Astrocyte of the hippocampus (primary cell): ENCODE results near the gene DEFB132.

Experiments used
- DNase-seq: peaks from one replicate; pipeline ENCODE4 v3.0.0; 2011; ENCODE audit warnings: low read depth, low spot score

The DEFB132 gene

DNA sequence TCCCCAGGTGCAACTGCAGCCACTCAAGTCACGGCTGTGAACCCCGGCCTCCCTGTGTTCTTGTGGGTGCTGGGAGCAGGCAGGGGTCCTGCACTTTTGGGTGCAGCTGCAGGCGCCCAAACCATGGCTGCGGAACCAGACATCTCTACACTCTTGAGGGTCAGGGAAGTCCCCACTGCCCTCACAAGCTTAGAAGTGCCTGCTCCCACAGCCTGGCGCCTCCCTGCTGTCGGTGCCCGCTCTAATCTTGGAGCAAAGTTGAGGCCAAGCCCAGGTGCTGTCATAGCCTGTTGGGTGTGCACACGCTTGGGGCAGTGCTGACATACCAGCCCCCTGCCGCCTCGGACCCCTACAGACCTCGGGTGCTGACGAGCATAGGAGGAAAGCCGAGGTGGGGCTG lies 6.2 kb downstream of the DEFB132 start:
- no peak for DNase-seq

DNA sequence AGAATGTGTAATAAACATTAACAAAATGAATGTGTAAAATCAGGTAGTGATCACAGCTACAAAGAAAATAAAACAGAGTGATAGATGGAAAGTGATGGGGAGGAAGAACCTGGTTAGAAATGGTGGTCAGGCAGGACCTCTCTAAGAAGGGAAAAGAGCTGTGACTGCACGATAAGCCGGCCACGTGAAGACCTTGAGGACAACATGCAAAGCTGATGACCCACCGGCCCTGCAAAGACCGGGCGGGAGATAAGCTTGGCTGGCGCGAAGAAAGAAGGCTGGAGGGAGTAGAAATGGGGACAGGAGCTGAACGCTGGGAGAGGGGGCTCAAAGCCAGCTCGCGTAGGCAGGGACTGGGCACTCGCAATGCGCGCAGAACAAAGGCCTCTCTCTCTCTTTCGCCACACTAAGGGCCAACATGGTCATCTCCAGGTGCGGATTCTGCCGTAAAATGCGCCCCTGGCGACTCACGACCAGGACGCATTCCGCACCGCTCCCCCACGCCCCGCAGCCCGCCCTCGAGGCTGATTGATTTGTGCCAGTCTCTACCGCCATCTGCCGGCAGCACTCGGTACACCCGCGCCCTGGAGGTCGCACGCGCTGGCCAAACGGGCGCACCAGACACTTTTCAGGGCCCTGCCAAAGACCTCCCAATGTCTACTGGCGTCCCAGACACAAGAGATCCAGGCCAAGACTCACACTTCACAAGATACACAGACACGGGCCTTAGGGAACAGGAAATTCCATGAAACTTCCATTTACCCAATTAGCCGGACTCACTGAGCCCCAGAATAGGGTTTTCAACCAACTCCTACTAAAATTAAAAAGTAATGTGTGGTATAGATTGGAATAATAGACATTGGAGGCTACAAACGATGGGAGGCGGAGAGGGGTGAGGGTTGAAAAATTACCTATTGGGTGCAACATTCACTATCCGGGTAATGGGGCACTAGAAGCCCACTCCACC lies 9.4 kb downstream of the DEFB132 start:
- peak; percentile 88 for DNase-seq

DNA sequence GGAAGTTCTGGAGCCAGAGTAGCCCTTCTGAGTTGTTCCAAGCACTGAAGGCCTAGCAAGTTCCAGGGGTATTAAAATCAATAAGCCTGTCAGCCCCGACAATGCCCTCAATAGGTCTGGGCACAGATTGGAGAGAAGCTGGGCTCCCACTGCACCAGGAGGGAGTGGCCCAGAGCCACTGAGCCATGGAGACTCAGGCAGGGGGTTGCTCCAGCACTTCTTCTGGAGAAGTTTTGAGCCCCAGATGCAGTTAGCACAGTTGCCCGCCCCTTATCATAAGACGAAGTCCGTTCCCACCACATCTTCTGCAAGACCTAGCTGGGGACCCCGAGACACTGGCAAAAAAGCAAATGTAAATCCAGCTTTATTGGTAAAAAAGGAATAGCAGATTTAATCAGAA lies 13.0 kb downstream of the DEFB132 start:
- no peak for DNase-seq

DNA sequence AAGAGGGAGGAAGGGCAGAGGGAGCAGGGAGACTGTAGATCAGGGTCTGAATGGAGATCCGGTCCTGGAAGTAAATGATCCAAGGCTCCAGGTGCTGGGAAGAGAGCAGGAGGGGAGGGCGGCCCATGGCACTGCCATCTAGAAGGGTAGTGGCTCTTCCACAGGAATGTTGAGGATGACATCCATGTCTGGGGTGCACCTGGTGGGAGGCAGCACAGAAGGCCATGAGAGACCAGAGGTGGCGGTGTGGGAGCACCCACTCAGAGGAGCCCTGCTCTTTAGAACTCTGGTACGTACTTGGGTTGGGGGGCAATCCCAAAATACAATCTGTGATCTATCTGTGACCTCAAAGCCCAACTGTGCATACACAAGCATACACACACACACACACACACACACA lies 13.5 kb downstream of the DEFB132 start:
- DNase-seq = no peak

DNA sequence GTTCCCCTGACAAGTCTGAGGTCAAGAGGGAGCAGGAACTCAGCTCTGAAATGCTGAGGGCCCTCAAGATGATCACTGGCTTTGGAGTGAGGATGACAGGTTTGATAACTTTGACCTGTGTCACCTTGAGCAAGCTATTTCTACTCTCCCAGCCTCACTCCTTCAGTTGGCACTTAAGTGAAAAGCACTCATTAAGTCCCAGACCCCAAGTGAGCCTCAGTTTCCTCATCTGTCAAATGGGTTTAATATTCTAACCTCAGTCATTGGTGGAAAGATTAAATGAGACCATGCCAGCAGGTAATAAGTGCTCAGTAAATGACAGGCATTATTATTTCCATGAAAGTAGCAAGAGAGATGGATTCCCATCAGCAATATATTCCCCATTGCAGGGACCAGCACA lies 14.0 kb downstream of the DEFB132 start:
- no peak for DNase-seq

DNA sequence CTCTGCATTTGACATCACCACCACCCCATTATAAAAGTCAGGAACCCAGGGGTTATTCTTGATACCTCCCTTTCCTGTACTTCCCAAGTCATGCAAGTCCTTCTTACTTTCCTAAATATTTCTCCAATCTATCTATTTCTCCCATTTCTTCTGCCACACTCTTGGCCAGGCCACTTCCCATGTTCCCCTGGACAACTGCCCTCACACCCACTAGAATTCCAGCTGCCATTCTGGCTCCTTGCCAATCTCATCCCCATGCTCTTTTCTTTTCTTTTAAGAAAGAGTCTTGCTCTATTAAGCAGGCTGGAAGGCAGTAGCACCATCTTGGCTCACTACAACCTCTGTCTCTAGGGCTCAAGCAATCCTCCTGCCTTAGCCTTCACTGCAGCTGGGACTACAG lies 15.2 kb downstream of the DEFB132 start:
- no peak for DNase-seq

DNA sequence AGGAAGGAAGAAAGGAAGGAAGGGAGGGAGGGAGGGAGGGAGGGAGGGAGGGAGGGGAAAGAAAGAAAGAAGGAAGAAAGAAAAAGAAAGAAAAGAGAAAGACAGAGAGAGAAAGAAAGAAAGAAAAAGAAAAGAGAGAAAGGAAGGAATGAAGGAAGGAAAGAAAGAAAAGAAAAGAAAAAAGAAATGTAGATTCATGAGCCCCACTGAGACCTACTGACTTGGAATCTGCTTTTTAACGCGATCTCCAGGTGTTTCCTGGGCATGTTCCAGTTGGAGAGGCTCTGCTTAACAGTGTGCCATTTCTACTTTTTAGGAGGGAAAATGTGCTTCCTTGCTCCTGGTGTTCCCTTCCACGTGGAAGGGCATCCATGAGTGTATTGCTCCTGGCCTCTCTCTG lies 16.4 kb downstream of the DEFB132 start:
- no peak for DNase-seq

DNA sequence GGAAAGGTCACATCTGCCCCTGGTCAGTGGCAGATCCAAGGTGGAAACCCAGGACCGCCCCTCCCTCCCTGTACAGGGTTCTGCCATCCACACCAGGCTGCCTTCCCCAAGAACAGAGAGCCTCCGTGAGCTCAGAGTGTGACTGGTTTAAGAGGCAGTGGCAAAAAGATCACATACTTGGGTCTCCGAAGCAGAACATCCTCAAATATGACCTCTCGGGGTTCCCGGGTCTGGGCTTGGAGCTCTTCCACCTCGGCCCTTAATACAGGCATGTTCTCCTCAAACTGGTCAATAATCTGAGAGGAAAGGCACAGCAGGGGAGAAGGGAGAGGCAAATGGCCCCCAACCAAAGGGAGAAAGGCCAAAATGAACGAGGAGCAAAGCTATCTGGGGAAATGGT lies 18.3 kb downstream of the DEFB132 start:
- no peak for DNase-seq

DNA sequence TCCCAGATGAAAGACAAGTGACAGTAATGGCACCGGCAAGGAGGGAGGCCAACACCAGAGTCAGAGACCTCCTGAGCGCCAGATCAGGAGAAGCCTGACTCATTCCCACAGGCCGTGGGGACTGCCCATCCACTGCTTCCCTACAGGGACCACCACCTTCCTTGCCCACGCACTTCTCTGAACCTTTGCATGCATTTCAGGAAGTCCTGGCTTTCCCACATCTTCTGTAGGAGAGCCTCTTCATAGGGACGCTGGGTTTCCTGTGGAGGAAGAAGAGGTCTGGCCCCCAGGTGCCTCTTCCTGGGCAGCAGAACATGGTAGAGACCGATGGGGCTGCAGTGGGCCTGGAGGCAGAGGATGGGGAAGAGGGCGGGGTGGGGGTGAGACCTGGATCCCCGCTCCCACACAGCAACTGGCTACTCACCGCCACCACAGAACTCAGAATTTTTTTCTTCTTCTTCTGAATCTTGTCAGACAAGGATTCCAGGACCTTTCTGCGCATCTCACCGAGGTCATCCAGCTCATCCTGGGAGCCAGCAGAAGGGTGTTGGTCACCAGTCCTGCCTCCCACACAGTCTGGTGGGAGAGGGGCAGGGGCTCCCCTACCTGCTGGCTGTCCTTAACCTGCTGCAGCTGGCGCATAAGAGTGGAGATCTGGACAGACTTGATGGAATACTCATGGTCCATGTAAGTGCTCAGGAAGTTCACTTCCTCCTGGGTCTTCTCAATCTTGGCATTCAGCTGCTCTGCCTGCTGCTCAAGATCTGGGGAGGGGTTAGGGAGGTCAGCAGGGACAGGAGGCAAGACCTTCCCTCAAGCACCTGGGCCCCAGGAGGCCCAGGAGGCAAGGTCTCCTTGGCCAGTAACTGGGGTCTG lies 19.3 kb downstream of the DEFB132 start:
- no peak for DNase-seq

DNA sequence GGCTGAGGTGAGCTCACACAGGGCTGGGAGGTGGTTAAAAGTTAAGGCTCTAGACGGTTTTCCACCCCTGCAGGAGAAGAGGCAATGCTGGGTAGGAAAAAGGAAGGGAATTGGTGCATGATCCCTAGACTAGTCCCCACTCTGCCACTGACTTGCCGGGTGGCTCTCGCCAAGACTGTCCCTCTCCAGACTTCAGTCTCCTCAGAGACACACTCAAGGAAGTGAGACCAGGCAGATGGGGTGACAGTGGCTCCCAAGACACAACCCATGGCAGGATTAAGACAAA lies 19.9 kb downstream of the DEFB132 start:
- DNase-seq = no peak

DNA sequence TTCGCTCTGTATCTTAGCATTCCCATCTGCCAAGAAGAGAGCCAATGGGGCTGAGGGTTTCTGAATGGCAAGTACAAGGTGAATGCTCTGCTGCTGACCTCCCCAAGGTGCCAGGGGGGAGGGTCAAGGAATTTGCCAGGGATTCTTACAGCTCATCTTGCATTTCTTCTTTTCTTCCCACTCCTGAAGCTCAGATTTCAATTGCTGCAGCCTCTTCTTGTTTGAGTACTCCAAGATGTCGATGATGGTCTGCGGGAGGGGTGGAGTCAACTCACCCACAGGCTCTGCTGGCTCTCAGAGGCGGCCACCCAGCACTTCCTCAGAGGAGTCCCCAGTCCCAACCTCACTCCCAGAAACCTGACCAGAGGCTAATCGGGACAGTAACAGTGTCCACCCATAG lies 20.7 kb downstream of the DEFB132 start:
- no peak for DNase-seq

DNA sequence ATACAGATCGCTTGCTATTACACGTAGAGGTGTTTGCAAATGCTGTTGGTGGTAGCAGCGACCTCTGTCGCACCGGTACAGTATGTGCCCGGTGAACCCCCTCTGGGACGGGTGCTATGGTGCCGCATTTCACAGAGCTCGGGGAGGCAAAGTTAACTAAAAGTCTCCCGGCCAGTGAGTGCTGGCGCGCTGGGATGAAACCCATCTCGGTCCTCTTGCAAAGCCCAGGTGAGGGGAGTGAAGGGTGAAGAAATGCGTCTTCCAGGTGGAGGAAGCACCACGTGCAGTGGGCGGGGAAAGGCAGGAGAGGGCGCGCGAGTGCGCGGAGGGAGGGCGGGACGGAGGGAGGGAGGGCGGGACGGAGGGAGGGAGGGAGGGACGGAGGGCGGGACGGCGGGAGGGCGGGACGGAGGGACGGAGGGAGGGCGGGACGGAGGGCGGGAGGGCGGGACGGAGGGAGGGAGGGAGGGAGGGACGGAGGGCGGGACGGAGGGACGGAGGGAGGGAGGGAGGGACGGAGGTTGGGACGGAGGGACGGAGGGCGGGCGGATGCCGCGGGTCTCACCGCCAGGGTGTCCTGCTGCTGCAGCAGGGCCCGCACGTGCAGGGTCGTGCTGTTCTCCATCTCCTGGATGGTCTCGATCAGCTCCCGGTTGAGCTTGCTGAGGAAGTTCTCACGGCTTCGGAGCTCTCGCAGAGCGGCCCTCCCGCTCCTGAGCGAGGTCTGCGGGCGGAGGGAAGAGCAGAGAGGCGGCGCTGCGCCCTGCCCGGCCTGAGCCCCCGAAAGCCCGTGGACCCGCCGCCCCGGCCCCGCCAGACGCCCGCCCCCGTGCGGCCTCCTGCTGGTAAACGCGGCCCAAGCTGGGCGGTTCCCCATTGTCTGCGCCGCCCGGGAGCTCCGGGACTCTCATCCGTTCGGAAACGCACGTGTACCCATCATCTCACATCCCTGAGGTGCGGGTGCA lies 21.4 kb downstream of the DEFB132 start:
- DNase-seq = no peak

DNA sequence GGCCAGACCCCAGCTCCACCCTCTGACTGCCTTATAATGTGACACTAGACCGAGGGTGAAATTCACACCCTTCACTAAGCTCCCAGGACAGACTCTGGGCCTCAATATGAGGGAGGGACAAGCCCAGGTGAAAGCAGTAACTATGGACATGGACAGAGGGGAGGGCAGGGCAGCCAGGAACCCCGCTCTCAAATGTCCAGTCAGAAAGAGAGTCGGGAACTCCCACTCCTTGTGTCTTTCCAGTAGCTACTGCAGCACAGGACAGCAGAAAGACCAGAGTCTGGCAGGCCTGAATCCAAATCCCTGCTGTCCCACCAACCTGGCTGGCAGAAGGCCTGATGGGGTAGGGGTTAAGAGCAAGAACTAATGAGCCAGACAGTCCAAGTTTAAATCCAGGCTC lies 26.6 kb downstream of the DEFB132 start:
- no peak for DNase-seq

DNA sequence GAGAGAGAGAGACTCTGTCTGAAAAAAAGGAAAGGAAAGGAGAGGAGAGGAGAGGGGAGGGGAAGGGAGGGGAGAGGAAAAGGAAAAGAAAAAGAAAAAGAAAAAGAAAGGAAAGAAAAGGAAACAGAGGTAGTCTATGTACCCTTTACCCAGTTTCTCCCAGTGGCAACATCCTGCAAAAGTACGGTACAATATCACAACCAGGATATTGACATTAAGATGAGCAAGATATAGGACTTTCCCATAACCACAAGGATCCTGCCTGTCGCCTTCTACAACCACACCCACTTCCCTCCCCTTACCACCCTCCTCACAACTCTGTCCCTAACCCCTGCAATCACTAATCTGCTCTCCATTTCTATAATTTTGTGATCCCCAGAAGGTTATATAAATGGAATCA lies 29.0 kb downstream of the DEFB132 start:
- DNase-seq = no peak

DNA sequence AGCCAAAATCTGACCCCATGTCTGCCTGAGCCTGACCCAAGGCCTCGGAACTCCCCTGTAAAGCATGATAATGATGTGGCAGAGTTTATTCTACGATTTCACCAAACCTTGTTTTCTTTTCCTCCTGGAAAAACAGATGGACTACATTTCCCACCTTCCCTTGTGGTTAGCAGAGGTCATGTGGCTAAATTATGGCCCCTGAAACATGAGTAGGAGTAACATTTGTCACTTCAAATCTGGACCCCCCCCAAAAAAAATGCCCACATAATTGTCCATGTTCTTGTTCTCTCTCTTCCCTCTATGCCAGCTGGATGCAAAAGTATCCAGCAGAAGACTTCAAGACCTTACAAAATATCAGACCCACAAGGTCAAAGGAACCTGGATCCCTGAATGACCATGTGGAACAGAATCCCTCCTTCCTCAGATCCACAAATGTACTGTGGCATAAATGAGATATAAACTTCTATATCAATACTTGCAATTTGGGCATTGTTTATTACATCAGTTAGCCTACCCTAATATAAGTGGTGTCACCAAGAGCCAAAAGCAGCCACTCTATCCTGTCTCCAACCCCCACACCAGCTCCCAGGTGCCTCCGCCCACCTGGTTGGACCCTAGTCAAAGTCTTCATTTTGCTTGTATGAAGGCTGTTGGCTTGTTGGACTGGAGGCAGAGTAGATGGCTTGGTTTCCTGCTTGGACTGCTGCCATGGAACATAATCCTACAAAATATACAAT lies 31.6 kb downstream of the DEFB132 start:
- DNase-seq = no peak

DNA sequence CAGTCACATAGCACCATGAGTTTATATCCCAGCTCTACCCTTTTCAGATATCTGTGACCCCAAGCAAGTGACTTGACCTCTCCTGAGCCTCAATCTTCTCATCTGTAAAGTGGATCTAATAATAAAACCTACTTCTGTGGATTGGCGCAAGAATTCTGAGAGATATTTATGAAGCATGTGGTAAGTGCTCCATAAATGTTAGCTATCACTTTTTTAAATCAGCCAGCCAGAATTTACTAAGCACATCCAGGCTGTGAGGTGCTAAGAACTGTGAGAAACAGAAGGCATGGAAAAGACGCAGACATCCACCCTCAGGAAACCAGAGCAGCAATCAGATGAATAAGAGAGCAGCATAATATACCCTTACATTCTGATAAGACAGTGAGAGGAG lies 32.2 kb downstream of the DEFB132 start:
- DNase-seq = no peak

DNA sequence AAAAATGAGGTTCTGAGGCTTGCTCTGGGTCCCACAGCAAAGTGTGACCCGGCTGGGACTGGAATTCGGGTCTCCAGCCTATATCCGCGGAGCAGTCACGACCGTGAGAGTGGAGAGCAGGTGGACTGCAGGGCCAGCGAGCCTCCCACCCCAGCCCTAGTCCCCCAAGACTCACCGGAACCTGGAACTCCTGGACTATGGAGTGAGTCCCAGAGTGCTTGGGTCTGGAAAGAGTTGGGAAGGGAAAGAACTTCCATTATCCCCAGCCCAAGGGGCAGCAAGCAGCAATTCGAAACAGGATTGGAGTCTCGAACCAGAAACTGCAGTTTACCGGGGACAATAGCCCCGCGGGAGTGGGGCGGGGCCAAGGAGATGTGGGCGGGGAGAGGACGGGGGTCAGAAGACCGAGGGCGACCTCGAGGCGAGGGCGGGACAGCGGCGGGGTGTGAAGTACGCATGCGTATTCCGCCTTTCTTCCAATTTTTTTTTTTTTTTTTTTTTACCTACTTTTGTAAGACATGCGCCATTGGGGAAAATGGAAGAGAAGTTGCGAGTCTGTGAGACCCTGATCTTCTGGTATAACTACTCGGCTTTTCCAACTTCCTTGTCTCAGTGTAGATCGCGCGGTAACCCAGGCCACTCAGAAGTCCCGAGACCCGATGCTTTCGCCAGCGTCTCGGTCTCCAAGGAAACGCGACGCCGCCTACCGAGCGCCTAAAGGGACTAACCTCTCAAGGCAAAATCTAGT lies 32.7 kb downstream of the DEFB132 start, which contains the start of gene C20orf96:
Gene C20orf96, minus strand, starts transcription at position 667 of the 748 bp plus-strand sequence. Its CDS starts 140 bp downstream, at position 527.
- peak; percentile 96 for DNase-seq

DNA sequence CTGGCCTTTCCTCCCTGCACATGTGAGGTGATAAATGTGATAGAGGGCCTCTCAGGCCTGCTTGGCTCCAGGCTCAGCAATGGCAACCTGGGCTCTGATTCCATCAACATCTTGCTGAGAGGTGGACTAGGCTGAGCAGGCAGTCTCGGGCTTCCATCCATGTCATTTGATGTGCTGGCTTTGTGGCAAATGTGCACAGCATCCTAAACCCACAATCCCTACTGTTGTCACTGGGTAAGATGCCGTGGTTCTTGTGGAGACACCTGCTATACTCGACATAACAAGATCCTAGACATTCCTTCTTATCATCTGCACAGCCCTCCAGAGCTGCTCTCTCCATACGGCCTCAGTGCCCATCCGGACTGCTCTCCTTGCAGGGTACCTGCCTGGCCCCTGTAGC lies 37.1 kb downstream of the DEFB132 start:
- no peak for DNase-seq

DNA sequence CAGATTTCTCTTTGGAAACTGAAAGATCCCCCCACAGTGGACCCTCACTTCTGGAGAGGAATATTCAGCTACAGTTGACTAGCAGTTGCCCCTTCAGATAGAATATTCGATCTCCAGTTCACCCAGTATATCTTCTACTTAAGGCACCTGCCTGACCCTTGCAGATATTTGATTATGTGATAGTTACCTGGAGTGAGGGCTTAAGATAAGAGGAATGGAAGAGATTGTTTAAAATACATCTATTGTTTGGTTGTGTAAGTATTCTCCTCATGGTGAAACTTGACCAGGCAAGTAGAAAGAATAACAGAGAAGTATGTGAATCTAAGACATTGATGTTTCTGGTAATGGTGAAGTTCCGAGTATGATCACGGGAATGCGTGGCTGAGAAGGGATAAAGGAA lies 38.3 kb downstream of the DEFB132 start:
- DNase-seq = no peak
